GM18519 (cell line): ENCODE results near the gene CDK13.

Experiments
- ATAC-seq: cut with Tn5 transposase; IDR thresholded peaks from one replicate; pipeline ENCODE4 v1.9.1; 2021; ENCODE audit warnings: mild to moderate bottlenecking, moderate library complexity; ENCODE audit not compliant: unreplicated experiment, low FRiP score

Gene CDK13

GRCh38 chr7:39948956-39949928 lies 814 bp upstream of the CDK13 start:
- ATAC-seq = peak; percentile 59

DNA sequence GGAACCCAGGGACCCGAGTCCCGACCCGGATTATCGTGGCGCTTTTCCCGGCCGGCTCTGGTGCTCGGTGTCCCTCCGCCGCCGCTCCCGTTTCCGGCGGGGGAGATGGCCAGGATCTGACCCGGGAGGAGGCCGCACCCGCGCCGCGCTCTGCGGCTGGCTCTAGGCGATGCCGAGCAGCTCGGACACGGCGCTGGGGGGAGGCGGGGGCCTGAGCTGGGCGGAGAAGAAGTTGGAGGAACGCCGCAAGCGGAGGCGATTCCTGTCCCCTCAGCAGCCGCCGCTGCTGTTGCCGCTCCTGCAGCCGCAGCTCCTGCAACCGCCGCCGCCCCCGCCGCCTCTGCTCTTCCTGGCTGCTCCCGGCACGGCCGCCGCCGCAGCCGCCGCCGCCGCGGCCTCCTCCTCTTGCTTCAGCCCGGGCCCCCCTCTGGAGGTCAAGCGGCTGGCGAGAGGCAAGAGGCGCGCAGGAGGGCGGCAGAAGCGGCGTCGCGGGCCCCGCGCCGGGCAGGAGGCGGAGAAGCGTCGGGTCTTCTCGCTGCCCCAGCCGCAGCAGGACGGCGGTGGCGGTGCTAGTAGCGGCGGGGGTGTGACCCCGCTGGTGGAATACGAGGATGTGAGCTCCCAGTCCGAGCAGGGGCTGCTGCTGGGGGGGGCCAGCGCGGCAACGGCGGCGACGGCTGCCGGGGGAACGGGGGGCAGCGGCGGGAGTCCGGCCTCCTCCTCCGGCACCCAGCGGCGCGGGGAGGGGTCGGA lies 593 bp downstream of the CDK13 start:
- no peak for ATAC-seq

DNA sequence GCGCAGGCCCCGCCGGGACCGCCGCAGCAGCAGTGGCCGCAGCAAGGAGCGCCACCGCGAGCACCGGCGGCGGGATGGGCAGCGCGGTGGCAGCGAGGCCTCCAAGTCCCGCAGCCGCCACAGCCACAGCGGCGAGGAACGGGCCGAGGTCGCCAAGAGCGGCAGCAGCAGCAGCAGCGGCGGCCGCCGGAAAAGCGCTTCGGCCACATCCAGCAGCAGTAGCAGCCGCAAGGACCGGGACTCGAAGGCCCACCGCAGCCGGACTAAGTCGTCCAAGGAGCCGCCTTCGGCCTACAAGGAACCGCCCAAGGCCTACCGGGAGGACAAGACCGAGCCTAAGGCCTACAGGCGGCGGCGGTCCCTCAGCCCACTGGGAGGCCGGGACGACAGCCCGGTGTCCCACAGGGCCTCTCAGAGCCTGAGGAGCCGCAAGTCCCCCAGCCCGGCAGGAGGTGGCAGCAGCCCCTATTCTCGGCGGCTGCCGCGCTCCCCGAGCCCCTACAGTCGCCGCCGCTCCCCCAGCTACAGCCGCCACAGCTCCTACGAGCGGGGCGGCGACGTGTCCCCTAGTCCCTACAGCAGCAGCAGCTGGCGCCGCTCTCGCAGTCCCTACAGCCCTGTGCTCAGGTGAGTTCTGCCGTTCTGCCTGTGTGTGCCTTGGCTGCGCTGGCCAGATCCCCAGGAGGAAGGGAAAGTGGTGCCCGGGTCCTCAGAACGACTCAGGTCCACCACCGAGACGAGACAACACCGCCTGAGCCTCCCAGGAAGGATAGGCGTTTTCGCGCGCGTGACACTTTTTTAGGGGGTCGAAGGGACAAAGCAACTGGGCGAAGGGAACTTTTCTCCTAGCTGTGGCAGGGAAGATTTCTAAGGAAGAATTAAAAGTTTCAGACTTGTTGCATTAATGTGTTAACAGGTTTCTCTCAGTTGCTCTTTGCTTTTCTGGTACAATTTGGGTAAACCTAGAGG lies 1.5 kb downstream of the CDK13 start:
- peak; percentile 15 for ATAC-seq

DNA sequence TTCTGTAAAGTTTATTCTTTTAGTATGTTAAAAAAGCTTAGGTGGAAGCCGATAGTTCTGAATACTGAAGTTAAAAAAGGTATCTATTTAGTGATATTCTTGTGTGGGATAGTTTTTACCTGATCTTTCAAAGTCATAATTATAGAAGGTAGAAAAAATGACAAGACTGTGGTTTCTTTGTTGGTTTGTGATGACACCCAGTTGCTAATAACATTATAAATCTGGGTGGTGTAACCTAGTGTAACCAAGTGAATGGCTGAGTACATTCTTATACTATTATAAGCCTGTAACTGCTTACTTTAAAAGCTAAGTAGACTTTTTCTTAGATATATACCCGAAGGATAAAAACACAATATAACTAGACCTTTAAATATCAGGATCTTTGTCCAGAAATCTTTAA lies 2.3 kb downstream of the CDK13 start:
- no peak for ATAC-seq

- ATAC-seq = no peak
These were observed 2.7 kb downstream of the CDK13 start for GRCh38 chr7:39952803-39953202.

DNA sequence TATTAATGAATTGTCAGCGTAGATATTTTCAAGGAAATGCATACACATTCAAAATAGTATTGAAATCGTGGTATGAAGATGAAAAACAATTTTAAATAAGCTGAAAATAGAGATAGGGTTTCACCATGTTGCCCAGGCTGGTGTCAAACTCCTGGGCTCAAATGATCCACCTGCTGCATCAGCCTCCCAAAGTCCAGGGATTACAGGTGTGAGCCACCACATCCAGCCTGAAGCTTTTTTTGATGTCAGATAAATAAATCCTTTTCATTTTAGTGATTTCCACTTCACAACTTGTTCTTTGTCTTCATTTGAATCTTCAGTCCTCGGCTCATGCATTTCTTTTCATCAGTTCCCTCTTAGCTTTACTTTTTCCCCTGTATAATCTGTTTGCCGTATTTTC lies 4.6 kb downstream of the CDK13 start:
- ATAC-seq = no peak

- ATAC-seq = no peak
These were observed 8.0 kb downstream of the CDK13 start for GRCh38 chr7:39958038-39958437.

- ATAC-seq = no peak
These were observed 17.5 kb downstream of the CDK13 start for GRCh38 chr7:39967406-39968161.

GRCh38 chr7:39969431-39969830 lies 19.4 kb downstream of the CDK13 start:
- ATAC-seq = no peak

- peak; percentile 41 for ATAC-seq
These were observed 21.9 kb downstream of the CDK13 start for GRCh38 chr7:39971924-39972323.

DNA sequence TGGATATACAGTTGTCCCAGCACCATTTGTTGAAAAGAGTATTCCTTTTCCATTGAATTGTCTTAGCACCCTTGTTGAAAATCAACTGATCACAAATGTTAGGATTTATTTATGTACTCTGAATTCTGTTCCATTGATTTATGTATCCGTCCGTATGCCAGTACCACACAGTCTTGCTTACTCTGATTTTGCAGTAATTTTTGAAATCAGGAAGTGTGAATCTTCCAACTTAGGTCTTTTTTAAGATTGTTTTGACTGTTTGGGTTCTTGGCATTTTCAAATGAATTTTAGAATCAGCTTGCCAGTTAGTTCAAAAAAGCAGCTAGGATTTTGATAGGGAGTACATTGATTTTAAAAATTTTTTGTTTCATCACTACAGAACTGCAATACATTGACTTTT lies 23.7 kb downstream of the CDK13 start:
- ATAC-seq = no peak

DNA sequence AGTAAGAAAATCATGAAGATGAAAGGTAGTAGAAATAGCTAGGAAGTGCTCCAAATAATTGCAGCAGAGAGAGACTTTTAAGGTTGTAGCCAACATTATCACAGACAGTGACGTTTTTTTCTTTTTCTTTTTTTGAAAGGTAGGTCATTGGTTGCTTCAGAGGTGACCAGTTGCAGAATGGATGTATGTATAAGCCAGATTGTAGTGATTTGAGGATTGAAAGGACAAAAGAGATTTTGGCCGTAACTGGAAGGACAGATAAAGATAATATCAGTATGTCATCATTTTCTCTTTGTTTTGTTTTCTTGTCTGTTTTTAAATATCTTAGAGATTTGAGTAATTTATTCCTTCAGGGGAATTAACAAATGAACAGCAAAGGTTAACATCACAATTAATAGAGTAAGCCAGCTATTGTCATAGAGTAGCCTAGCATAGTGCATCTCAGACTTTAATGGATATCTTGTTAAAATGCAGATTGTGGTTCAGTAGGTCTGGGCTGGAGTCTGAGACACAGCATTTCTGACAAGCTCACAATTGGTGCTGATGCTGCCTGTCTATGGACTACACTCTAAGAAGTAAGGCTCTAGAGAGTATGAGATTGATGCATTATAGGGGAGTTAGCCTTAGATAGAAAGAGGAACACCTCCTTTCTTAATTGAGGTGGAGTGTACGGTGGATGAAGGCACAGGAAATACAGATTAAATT lies 28.3 kb downstream of the CDK13 start:
- ATAC-seq = no peak

DNA sequence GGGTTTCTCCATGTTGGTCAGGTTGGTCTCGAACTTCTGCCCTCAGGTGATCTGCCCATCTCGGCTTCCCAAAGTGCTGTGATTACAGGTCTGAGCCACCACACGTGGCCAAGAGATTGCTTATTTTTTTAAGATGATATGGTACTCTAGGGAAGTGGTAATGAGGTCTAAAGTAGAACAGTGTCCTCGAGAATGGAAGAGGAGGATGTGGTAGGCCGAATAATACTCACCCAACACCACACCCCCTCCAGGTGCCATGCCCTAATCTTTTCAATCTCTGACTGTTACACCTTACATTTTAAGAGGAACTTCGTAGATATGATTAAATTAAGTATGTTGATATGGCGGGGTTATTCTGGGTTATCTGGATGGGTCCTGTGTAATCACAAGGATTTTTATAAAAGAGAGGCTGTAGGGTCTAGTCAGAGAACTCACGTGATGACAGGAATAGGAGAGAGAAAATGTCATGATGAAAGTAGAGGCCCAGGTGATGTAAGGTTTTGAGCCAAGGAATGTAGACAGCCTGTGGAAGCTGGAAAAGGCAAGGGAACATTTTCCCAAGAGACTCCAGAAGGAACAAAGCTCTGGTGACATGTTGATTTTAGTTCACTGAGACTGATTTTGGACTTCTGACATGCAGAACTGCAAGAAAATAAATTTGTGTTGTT lies 29.5 kb downstream of the CDK13 start:
- no peak for ATAC-seq

- ATAC-seq = no peak
These were observed 35.4 kb downstream of the CDK13 start for GRCh38 chr7:39985398-39985918.

GRCh38 chr7:39987641-39988347 lies 37.7 kb downstream of the CDK13 start:
- no peak for ATAC-seq

DNA sequence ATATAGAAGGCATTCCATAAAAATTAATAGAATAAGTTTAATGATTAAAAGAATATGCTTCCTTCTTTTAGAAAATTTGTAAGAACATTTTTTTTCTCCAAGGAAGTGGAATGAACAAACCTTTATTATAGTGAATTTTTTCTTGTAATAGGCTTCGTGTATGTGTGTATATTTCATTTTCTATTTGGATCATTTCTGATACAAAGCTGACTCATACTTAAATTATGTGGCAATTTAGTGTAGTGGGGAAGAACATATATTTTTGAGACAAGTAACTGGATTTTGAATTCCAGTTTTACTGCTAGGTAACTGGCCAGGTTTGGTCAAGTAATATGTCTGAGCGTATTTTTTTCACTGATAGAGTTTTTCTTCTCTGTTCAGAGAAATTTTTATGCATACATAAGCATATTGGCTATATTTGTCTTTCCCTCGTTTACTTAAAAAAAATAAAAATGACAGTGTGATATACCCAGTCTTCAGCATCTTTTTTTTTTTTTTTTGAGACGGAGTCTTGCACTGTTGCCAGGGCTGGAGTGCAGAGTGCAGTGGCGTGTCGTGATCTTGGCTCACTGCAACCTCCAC lies 50.8 kb downstream of the CDK13 start:
- ATAC-seq = no peak

- no peak for ATAC-seq
These were observed 51.6 kb downstream of the CDK13 start for GRCh38 chr7:40001649-40002048.
